Cerebellar cortex (tissue), 1 donor: ENCODE results near the gene SGMS1.
A peak's percentile ranks its signal among the peaks of the same experiment; 100 is the strongest.
"Not testable (repeated sequence)": the region's sequence is repeated elsewhere in the genome, so short reads cannot be mapped to it uniquely, and the experiment has no call there.

ENCODE experiments used
- DNase-seq: peaks from one replicate; pipeline ENCODE4 v3.0.0-alpha.2; 2015; ENCODE audit warnings: low spot score

SGMS1 gene

DNA sequence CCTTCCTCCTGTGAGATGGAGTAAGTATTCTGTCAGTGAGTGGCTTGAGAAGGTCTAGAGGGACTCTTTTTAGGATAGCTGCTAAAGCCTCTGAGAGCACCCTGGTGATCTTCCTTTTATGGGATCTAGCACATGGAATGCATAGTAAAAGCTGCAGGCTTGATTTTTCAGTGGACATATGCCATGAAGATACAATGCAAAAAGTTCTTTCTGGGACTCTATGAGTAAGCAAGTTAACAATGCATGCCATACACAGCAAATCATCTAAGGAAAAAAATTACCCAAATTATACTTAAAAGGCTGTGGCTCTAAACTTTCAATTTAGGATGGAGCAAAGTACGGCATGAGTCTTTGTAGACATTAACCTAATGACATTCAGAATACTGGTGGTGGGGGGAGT is 154.5 kb downstream of the SGMS1 start:
- DNase-seq, result no peak

DNA sequence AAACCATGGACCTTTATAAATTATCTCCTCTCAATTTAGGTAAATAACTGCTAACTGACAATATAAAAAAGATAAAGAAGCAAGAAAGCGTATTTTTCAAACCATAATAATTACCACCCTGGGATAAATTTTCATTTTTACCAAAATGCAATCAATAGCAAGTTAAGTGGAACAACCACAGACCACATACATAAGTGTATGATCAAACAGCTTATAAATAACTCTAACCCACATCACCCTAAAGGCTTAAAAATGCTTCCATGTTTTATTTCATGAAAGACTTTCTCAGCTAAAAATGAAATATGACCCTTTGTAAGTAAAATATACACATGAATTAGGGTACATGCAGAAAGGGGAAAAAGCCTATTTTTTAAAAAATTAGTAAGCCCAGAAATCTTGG is 156.5 kb downstream of the SGMS1 start:
- DNase-seq, result no peak

DNA sequence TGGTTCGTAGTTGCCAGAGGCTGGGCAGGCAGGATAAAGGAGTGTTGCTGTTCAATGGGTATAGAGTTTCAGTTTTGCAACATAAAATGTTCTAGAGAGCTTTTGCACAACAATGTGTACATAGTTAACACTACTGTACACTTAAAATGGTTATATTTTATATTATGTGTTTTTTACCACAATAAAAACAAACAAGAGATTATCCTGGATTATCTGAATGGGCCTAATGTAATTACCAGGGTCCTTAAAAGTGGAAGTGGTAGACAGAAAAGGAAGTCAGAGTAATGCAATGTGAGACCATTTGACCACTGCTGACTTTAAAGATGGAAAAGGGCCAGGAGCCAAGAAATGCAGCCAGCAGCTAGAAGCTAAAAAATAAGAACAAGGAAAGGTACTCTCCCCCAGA is 159.7 kb downstream of the SGMS1 start:
- DNase-seq, result no peak

DNA sequence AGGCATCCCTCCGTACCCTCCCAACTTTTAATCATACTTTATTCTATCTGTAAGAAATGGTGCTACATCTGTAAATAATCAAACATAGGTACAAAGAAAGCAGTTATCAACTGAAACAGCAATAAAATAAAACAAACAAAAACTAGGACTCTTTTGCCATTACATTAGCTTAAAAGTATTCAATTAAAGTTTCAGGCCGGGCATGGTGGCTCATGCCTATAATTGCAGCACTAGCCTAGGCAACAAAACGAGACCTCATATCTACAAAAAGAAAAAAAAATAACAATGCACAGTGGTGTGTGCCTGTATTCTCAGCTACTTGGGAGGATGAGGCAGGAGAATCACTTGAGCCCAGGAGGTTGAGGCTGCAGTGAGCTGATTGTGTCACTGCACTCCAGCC is 161.9 kb downstream of the SGMS1 start:
- DNase-seq, result no peak

DNA sequence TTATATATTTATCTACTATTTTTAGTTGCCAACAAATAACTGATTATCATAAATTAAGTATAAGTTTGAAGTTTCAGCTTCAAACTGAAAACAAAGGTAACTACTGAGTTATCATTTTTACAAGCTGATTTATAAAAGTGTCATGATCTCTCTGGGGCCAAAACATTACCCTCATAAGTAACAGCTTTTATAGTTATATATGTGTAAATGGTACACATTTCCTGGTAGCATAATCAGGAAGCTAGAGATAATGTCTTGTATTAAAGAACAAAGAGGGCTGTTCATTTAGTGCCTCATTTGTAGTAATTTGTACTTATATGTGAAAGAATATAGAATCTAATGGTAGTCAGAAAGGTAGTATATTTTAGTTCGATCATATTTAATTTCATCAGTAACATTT is 162.6 kb downstream of the SGMS1 start:
- no peak for DNase-seq

DNA sequence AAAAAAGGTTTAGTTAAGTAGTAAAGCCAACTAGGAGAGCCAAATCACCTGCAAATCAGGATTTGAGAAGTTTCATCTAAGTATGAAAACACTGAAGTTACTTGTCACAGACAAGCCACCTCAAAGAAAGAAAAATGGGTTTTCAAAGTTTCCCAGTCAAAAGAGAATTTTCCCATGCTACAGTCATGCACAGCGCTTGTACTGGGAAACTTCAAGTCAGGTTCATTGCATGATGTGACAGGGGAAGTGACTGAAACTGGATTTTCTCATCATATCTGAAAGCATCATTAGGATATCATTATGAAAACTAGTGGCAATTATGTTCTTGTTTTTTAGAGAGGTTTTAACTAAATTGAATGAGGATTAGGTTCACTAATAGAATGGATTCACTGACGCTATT is 167.0 kb downstream of the SGMS1 start:
- DNase-seq, result no peak

DNA sequence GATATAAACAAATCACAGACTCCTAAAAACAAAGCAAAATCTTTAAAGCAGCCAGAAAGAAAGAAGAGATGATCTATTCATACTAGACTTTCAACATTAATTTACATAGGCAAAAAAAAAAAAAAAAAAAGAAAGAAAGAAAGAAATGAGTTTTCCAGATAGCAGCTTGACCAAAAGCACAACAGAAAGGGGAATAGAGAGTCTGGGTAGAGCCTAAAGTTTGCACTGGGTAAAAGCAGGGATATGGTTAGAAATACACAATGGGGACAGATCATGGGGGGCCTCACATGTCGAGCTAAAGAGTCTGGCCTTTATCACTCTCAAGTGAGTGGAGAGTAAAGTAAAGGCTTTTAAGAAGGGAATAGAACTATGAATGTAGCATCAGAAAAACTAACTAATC is 169.8 kb downstream of the SGMS1 start:
- no peak for DNase-seq

DNA sequence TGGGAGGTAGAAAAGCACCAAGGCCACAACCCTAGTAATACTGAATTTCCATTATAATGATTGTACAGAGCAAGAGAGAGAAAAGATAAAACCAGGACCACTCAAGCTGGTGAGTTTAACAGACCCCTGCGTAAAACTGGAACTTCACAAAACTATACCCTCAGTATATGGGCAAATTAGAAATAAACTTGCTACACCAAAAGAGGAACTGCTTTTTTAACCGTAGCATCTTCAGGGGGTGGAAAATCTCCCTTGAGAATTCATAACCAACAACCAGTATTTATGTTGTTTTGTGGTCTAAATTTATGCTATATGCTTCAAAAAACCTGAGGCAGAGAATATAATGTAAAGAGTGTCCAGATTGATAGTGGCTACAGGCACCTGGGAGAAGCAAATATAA is 171.2 kb downstream of the SGMS1 start:
- DNase-seq, result no peak

DNA sequence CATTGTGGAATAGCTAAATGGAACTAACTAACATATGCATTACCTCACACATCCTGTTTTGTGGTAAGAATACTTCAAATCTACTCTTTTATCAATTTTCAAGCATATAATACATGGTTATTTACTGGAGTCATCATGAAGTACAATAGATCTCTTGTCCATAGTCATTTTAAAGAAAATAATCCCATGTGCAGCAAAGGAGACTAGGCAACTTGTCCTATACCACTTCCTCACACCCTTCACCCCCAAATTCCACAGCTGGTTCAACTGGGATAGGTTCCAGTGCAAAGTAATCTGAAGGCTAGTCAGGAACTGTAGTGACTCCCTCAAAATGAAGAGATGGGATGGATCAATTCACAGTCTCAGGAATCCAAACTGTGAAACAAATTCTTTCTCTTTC is 176.1 kb downstream of the SGMS1 start:
- no peak for DNase-seq

DNA sequence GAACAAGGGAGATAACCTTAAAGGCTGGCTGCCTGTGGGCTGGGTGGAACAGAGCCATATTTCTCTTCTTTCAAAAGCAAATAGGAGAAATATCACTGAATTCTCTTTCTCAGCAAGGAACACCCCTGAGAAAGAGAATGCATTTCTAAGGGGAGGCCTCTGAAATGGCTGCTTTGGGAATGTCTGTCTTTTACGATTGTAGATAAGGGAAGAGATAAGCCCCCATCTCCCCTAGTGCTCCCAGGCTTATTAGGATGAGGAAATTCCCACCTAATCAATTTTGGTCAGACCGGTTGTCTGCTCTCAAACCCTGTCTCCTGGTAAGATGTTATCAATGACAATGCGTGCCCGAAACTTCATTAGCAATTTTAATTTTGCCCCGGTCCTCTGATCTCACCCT is 178.0 kb downstream of the SGMS1 start:
- not testable (repeated sequence) for DNase-seq

DNA sequence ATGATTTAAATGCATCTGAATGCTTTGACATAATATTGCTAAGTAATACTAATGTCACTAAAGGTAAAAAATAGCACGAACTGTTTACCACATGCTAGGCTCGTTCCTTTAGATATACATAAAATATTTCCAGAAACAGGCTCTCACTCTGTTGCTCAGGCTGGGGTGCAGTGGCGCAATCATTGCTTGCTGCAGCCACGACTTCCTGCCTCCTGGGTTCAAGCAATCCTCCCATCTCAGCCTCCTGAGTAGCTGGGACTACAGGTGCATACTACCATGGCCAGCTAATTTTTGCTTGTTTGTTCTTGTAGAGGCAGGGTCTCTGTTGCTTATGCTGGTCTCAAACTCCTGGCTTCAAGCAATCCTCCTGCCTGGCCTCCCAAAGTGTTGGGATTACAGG is 183.3 kb downstream of the SGMS1 start:
- DNase-seq, result no peak

DNA sequence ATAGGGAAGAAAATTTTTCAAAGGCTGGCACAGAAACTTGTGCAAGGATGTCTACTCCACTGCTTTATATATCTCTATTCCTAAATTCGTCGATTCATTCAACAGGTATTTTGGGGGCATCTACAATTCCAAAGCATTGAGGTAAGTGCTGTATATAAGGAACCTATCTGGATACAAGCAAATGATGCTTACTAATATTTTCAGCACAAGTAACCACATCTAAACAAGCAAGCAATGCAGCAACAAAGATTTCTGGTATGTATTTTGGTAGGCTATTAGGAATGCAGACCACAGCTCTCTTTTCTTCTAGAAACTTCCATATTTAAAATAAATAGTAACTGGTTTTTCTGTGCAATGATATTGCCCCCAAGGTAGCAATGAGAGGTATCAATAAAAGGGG is 183.9 kb downstream of the SGMS1 start:
- no peak for DNase-seq

DNA sequence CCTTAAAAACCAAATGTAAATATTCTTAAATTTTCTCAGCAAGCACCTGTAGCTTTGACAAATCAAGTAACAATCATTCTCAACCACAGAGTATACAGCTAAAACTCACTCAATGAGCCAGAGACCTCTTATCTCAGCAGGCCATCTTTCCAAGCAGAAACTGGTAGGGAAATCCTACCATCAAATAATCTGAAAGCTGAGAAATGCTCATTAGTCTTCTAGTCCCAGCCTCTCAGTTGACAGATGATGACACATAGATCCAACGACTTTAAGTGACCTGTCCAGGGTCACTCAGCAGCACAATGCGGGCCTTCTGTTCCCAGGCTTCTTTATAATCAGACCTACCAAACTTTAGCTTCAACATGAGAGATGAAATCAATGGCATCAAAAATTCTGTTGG is 184.6 kb downstream of the SGMS1 start:
- no peak for DNase-seq

DNA sequence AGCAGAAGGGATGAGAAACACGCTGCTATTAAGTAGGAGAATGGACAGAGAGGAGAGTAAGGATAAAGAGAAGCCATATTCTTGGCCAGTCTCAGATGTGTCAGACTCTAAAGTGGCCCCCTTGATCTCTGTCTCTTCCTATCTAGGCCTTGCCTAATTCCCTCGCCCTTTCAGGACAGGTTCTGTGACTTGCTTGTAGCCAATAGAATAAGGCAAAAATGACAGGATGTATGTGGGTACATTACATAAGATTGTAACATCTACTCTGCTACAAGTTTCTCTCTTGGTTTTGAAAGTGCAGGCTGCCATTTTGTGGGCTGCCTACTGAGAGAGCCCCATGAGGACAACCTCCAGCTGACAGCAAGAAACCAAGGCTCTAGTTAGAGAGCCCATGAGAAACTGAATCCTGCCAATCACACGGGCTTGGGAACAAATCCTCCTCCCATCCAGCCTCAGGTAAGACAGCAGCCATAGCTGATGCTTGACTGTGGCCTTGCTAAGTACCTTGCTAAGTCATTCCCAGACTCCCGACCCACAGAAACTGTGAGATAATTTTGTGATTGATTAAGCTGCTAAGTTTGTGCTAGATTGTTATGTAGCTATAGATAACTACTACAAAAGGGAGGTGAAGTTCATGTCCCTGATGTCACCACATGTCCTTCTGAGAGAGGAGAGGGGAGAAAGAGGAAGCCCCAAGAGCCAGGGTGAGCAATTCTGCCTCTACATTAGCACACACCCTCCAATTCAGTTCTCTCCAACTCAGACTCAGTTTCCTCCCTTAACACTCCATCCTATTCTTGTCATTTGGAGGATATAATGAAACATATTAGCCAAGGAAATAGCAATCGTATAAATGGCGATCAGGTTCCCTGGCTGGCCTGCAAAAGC is 185.5 kb downstream of the SGMS1 start:
- no peak for DNase-seq

DNA sequence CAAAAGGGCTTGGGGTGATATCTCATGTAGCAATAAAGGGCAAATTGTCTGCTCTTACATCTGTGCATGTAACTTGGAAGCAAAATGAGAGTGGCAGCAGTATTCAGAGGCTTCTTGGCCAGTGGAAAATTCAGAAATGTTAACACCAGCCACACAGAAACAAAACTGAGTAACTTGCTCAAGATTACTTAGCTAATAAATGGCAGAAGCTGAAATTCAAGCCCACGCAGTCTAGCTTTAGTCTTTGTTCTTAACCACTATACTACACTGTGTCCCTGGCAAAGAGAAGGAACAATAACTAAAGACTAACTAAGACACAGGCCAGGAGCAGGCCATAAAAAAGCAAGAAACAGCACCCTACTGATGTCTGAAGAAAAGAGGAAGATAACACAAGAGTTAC is 186.5 kb downstream of the SGMS1 start:
- DNase-seq, result no peak

DNA sequence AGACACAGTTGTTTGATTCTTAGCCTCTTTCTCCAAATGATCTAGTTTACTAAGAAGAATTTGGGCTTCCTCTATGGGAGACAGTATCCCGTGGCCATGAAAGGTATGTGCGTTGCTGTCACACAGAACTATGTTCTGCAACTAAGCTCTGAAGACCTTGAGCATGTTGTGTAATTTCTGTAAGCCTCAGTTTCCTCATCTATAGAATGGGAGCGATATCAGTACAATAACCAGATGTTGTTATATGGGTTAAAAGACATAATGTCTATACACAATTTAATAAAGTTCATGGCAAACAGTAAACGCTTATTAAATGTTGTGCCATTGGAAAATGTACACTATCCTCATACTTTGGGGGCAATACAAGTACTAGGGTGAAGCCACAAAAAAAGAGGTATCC is 187.0 kb downstream of the SGMS1 start:
- DNase-seq, result no peak

DNA sequence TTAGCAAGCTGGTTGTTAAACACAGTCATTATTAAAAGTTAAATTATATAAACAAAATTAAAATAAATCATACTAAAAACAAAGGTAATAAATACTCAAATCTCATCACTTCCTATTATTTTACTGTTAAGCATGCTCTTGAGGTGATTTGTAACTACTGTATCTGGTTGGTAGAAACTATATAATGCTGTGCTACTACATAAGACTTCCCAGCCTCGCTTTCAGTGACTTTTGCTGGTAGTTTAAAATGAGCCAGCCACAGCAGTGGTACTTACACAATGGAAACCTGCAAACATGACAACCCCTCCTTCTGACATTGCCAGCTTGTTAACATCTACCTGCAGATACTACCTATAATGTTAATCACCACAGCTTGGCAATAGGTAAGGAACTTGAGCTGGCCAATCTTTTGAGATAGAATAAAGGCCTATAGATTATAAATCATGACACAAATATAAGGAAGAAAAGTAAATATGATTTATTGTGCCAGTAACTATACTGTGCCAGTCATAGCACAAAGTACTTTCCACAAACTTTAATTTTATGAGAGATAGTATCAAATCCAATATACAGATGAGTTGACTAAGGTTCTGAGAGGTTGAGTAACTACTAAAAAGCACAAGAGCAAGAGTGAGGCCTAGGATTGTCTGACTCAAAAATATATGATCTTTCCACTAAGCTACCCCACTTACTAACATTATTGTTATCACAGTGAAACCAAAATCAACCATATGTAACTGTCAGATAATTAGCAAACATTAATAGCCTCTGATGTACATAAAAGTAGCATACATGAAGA is 191.3 kb downstream of the SGMS1 start:
- no peak for DNase-seq

DNA sequence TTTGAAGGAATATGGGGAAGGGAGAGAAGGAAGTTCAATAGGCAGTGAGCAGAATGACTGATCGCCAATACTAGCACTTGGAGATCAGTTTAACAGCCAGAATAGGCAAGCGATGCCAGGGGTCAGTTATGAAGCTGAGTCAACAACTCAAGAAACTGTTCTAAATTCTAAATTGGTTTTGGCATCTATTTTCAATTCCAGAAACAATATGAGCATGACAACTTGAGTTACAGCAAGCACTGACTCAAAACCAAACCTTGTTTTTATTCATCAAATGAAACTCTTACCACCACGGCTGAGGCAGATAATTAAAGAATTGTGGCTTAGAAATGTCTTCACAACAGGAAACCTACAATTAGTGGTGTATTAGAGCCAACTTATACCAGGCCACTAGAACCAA is 192.0 kb downstream of the SGMS1 start:
- DNase-seq, result no peak

DNA sequence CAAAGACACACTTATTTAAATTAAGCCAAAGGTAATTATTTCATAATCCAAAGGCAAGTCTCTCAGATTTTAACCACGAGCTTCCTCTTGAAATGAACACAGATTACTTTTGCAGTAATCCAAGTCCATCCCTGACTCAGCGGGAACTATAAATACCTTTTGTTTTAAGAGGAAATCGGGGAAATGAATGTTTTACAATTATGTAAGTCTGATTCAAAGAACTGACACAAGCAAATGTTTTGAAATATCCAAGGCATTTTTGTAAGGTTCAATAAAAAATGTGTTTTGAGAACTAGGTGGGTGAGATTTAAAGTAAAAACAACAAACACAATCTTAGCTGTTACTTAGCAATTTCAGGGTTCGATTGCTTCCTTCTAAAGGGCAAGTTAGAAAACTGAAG is 192.6 kb downstream of the SGMS1 start:
- no peak for DNase-seq

DNA sequence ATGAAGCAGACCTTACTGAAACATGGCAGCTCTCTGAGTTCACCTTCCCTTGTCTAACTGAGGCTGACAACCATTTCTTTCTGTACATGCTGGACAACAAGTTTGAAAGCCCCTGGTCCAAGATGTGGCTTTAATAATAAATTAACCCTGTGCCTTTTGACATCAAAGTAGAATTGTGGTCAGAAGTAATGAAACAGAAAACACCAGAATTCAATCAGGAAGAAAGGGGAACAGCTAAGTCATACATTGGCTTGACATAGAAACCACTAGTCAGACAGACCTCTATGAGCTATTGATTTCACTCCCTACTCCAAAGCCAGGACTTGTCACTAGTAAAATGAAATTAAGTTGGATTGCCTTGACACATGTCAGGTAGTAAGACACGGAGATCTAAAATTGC is 197.3 kb downstream of the SGMS1 start:
- no peak for DNase-seq

DNA sequence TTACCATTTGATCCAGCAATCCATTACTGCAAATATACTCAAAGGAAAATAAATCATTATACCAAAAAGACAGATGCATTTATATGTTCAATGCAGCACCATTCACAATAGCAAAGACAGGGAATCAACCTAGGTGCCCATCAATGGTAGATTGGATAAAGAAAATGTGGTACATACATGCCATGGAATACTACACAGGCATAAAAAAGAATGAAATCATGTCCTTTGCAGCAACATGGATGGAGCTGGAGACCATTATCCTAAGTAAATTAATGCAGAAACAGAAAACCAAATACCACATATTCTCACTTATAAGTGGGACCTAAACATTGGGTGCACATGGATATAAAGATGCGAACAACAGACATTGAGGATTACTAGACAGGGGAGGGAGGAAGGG is 198.5 kb downstream of the SGMS1 start:
- DNase-seq, result not testable (repeated sequence)

DNA sequence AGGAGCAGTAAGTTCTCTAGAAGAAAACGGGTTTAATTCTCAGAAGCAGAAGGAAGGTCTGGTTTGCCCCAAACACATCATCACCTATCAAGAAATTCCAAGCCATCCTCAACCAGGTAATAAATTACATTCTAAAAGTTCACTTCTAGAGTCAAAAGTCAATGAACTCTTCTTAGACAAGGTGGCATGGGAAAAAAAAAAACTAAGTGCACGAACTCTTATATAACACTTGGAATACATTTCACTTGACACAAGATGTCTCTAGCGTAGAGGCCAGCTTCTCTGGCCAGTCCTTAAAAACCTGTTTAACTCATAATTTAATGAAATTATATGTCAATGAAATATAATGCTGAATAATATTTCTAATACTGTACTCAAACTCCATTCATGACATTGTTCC is 200.3 kb downstream of the SGMS1 start:
- DNase-seq, result no peak

DNA sequence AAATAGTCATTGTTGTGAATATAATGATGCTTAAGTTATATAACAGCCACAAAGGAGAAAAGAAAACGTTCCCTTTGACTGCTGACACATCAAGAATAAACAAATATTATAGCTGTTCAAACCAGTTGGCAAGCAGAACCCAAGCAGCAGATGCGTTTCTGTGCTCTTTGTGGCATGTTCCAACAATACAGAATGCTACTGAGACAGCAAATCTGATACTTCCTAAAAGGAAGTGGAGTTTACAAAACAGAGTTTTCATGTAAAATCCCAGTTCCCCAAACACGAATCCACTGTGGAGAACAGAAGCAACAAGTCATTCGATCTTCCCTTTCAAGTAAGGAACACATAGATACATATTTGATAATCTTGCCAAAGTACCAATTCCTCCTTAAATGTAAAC is 201.5 kb downstream of the SGMS1 start:
- peak; percentile 20 for DNase-seq
